GM19193 (cell line): ENCODE results near the gene ADCK2.
A peak's percentile ranks its signal among the peaks of the same experiment; 100 is the strongest.

Source experiments
- POLR2A ChIP-seq: IDR thresholded peaks from 4 replicates; pipeline ENCODE4 v1.6.1; 2011; ENCODE audit not compliant: insufficient read depth, insufficient read length; ENCODE audit errors: extremely low read depth

Gene ADCK2

DNA sequence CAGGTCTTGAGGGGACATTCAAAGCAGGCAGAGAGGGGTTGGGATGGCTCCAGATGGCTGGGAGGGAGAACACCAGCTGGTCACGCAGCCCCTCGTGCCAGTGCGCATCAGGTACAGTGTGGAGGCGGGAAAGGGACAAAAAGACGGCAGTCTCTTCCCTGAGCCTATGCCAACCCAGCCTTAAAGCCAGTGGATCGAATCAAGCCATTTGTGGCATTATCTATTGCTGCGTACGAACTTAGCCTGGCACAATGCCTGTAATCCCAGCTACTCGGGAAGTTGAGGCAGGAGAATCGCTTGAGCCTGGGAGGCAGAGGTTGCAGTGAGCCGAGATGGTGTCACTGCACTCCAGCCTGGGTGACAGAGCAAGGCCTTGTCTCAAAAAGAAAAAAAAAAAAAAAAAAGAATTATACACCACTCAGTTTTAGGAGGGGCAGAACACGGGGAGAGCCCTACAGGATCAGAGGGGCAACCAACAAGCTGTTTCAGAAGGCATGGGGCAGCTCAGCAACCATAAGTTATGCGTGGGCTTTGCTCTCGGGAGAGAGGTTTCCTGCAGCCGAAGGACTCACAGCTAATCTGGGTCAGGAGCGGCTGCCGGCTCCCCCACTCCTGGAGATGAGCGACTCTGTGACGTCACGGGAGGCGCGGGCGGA lies 23.4 kb downstream of the ADCK2 start:
- no peak for TF ChIP-seq POLR2A

DNA sequence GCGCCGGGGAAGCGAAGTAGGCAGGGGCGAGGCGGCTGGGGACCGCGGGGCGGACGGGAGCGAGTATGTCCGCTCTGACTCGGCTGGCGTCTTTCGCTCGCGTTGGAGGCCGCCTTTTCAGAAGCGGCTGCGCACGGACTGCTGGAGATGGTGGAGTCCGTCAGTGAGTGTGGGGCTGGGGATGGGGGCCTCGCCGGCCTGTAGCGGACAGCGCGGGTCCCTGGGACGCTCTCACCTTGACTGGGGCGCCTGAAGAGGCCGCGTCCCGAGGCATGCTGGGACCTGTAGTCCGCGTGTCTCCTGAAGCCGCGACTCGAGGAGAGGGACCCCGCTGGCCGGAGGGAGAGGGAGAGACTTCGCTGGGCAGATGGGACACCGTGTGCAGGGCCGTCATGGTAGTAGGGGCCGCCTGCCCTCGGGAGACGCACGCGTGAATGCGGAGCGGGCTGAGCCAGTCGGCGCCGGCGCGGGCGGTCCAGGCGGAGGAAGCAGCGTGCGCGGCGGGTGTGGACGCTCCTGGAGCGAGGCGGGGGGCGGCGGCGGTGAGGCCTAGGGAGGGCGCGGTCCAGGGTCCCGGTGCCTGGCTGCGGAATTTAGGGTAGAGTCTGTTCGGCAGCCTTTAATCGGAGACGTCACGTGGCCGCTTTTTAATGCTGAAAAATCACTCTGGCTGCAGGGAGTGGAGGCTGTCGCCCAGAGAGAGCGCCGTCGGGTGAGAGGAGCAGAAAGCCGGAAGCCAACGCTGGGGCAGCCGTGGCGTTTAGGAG lies 24.1 kb downstream of the ADCK2 start, which contains the start of gene NDUFB2:
TSS of gene NDUFB2 (plus strand) at position 29 of the 767 bp plus-strand sequence. CDS start at position 66, 37 bp downstream.
- peak; percentile 81 for TF ChIP-seq POLR2A

- no peak for TF ChIP-seq POLR2A
These were observed 24.9 kb downstream of the ADCK2 start for GRCh38 chr7:140697447-140698143.

DNA sequence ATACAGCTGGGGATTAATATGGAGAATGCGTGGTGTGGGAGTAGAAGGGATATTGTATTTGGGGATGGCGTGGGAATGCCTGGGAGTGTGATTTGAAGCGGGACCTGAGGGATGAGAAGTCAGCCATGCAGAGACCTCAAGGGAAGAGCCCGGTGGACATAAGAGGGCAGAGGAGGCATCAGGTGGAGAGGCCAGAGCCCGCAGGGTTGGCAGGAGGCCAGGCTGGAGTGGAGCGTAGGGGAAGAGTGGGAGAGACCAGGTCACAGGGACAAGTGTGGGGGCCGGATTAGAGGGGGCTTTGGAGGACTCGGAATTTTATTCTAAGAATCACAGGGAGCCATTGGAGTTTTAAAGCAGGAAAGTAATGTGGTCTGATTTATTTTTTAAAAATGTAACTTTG lies 25.7 kb downstream of the ADCK2 start:
- TF ChIP-seq POLR2A, result no peak

DNA sequence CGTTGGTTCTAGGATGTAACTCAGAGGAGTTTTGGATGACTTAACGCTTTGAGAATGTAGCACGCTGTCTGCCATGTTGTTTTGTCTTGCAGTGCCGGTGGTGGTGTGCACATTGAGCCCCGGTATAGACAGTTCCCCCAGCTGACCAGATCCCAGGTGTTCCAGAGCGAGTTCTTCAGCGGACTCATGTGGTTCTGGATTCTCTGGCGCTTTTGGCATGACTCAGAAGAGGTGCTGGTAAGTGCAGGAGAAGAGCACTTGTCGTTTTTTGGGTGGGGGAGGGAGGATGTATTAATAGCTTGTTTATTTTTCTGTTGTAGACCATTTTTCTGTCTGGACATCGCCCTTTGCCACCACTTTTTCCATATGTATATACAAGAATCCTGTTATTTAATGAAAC lies 30.0 kb downstream of the ADCK2 start:
- TF ChIP-seq POLR2A, result no peak

- TF ChIP-seq POLR2A, result no peak
These were observed 31.5 kb downstream of the ADCK2 start for GRCh38 chr7:140704205-140704604.

- TF ChIP-seq POLR2A, result no peak
These were observed 34.4 kb downstream of the ADCK2 start for GRCh38 chr7:140707132-140707531.

GRCh38 chr7:140714331-140715040 lies 41.7 kb downstream of the ADCK2 start:
- TF ChIP-seq POLR2A, result no peak

DNA sequence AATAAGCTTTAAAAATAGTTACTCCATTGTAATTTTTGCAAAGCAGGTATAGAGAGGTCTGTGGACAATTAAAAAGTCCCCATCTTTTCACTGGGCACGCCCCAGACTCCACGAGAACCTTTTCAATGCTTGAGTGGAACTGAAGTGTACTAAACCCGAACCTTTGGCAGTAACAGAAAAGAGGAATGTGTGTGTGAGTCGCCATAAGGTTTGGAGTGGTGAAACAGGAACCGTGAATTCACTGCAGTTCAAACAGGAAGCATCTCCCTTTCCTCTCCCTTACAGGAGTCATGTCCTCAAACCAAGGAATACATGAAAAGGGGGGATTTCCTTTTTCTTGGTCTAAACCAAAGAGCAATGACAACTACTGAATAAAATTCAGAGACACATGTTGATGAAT lies 47.0 kb downstream of the ADCK2 start:
- no peak for TF ChIP-seq POLR2A

- TF ChIP-seq POLR2A, result no peak
These were observed 49.5 kb downstream of the ADCK2 start for GRCh38 chr7:140722254-140722653.

DNA sequence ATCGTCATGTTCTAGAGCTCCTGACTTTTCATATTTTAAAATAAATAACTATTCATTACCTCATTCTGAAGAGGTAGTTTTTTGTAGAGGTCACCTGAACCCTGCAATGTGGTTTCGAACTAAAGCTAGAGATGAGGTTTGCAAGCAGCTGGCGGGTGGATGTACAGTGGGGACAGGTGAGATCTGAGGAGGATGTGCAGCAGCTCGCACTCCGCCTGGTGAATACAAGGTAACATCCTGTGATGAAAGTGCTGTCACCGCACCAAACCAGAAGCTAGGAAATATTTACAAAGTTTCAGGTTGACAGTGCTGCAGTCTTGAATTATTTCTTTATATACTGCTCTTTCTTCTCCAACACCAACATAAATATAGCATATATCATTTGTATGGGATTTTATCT lies 50.3 kb downstream of the ADCK2 start:
- TF ChIP-seq POLR2A, result no peak

GRCh38 chr7:140723574-140723973 lies 50.8 kb downstream of the ADCK2 start:
- TF ChIP-seq POLR2A, result no peak

DNA sequence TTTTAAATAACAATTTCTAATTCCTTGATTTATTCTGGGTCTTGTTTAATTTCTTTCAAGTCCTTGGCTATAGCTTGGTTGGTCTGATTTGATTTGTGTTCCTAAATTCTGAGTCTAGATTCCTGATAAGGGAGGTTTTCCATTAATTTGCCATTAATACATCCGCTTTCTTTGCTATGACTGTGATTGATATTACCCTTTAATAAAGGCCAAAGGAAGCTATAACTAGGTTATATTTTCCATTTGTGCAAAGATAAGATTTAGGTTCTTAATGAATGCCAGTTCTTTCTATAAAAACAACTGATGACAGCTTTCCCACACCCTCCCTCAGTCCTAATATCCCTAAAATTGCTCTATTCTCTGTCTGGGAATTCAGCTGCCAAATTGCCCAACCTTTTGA lies 52.0 kb downstream of the ADCK2 start:
- no peak for TF ChIP-seq POLR2A

DNA sequence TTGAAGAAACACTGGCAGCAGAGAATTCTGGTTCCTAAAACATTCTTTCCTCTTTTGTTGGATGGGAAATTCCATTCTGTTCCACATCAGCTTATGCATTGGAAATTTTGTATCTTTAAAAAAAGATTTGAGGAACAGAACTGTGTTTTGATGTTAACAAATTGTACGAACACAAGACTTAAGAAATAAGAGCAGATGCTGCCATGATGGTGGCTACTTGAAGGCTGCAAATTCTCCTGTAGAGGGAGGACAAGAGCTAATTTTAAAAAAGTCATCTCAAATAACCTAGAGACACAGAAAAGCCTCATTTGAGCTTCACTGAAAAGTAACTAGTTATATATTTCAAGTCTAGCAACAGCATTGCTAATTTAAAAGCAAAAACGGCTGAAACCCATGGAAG lies 53.5 kb downstream of the ADCK2 start:
- TF ChIP-seq POLR2A, result no peak

DNA sequence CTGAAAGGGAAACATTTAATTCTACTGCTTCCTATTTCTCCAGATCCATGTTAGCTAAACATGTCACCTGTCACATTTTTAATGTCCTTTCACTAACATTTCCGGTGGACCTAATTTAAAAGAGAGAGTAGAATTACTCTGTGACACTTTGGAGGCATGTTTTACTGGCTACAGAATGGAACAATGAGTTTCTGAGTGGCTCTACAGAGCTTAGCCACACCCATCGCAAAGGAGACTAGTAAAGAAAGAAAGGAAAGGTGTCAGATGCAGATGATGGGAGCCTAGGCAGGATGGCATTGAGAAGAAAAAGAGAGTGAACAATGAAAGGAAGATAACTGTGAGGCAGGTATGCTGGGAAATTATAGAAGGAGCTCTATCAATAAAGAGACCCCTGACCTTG lies 59.7 kb downstream of the ADCK2 start:
- no peak for TF ChIP-seq POLR2A
